ENCODE data around the gene C6. TPM values are rescaled to one million over a fixed set of nuclear protein-coding genes. Genes with fewer than 3 reads are reported as not detected.
"Not testable (repeated sequence)": the region's sequence is repeated elsewhere in the genome, so short reads cannot be mapped to it uniquely, and the experiment has no call there.

The C6 gene
- polyA plus RNA-seq, 1 donor from 2014 or later: 2.6 TPM

GRCh38 chr5:41234475-41234874 is 21.1 kb upstream of the C6 start:
- H3K9ac ChIP-seq (ENCODE audit: low read length): no peak overlapping the region
- no peak overlapping the region for H2AFZ ChIP-seq (ENCODE audit: low read depth, low read length)
- no peaks in the 10 kb centered on the region for H3K79me2 ChIP-seq (replicated peaks; ENCODE audit: insufficient read depth, low read length)
- TF ChIP-seq POLR2AphosphoS5 (IDR thresholded peaks at IDR 0.05): no peak
- no peak for TF ChIP-seq TAF1 (IDR thresholded peaks at IDR 0.05; ENCODE audit: low read depth)
- TF ChIP-seq CTCF (IDR thresholded peaks at IDR 0.05; ENCODE audit: poor library complexity, severe bottlenecking): no peak
- TF ChIP-seq EP300 (conservative IDR thresholded peaks at IDR 0.05; ENCODE audit: poor library complexity, severe bottlenecking): no peak
- no peak for TF ChIP-seq RAD21 (conservative IDR thresholded peaks at IDR 0.05)
- no peak for TF ChIP-seq EZH2 (IDR thresholded peaks at IDR 0.05; ENCODE audit: borderline replicate concordance, insufficient read depth, low read length, poor library complexity, severe bottlenecking)
- TF ChIP-seq MXI1 (conservative IDR thresholded peaks at IDR 0.05; ENCODE audit: poor library complexity, severe bottlenecking): no peak
- no peak for TF ChIP-seq SMC3 (conservative IDR thresholded peaks at IDR 0.05; ENCODE audit: poor library complexity)
- no peak for TF ChIP-seq REST (IDR thresholded peaks at IDR 0.05; ENCODE audit: borderline replicate concordance)
- H3F3A ChIP-seq (ENCODE audit: insufficient read depth, low read length, poor library complexity, severe bottlenecking): no peaks in the 10 kb centered on the region
- H3K4me3 ChIP-seq (ENCODE audit: low read length): no peak overlapping the region
- H4K20me1 ChIP-seq (ENCODE audit: insufficient read depth): no peaks in the 10 kb centered on the region
- H3K9me2 ChIP-seq (ENCODE audit: insufficient read depth, low read length): no peaks in the 10 kb centered on the region
- H3K4me2 ChIP-seq (ENCODE audit: low read length): no peak overlapping the region
- no peak overlapping the region for H3K27ac ChIP-seq (ENCODE audit: low read length)
- H3K27me3 ChIP-seq (ENCODE audit: insufficient read depth, low read depth, low read length): no peaks in the 10 kb centered on the region
- H3K9me3 ChIP-seq (ENCODE audit: low read length): no peaks in the 10 kb centered on the region
- H3K36me3 ChIP-seq (ENCODE audit: insufficient read depth, low read length): no peaks in the 10 kb centered on the region

- H3K4me2 ChIP-seq (ENCODE audit: low read length): no peak overlapping the region
Measured at GRCh38 chr5:41232797-41233196, 19.5 kb upstream of the C6 start.

GRCh38 chr5:41230276-41230675 is 16.9 kb upstream of the C6 start:
- not testable (repeated sequence) for H3K9me3 ChIP-seq (ENCODE audit: low read length); H4K20me1 ChIP-seq (ENCODE audit: insufficient read depth); H3K36me3 ChIP-seq (ENCODE audit: insufficient read depth, low read length); H3K4me2 ChIP-seq (ENCODE audit: low read length); H2AFZ ChIP-seq (ENCODE audit: low read depth, low read length); H3K9ac ChIP-seq (ENCODE audit: low read length); H3K9me2 ChIP-seq (ENCODE audit: insufficient read depth, low read length); H3K4me3 ChIP-seq (ENCODE audit: low read length); H3K79me2 ChIP-seq (replicated peaks; ENCODE audit: insufficient read depth, low read length); H3K27me3 ChIP-seq (ENCODE audit: insufficient read depth, low read depth, low read length); H3K27ac ChIP-seq (ENCODE audit: low read length); H3F3A ChIP-seq (ENCODE audit: insufficient read depth, low read length, poor library complexity, severe bottlenecking)

More at GRCh38 chr5:41232797-41233196, 19.5 kb upstream of the C6 start:
- Histone ChIP-seq H3K27ac (ENCODE audit: low read length) (no peak overlapping the region), H4K20me1 (ENCODE audit: insufficient read depth) (no peaks in the 10 kb centered on the region), H3K27me3 (ENCODE audit: insufficient read depth, low read depth, low read length) (no peaks in the 10 kb centered on the region), H3K79me2 (replicated peaks; ENCODE audit: insufficient read depth, low read length) (no peaks in the 10 kb centered on the region), H3F3A (ENCODE audit: insufficient read depth, low read length, poor library complexity, severe bottlenecking) (no peaks in the 10 kb centered on the region), H2AFZ (ENCODE audit: low read depth, low read length) (no peak overlapping the region), H3K36me3 (ENCODE audit: insufficient read depth, low read length) (no peaks in the 10 kb centered on the region), H3K4me3 (ENCODE audit: low read length) (no peak overlapping the region), H3K9me3 (ENCODE audit: low read length) (no peaks in the 10 kb centered on the region), H3K9ac (ENCODE audit: low read length) (no peak overlapping the region), H3K9me2 (ENCODE audit: insufficient read depth, low read length) (no peaks in the 10 kb centered on the region)
- no peak for TF ChIP-seq MXI1 (conservative IDR thresholded peaks at IDR 0.05; ENCODE audit: poor library complexity, severe bottlenecking)
- no peak for TF ChIP-seq EP300 (conservative IDR thresholded peaks at IDR 0.05; ENCODE audit: poor library complexity, severe bottlenecking)
- TF ChIP-seq CTCF (IDR thresholded peaks at IDR 0.05; ENCODE audit: poor library complexity, severe bottlenecking): no peak

Measured in neural cell (in vitro differentiated cells).